ENCODE data around the gene HAAO. TPM values are rescaled to one million over a fixed set of nuclear protein-coding genes. Genes with fewer than 3 reads are reported as not detected.

The HAAO gene
- total RNA-seq, 2 donors from 2014 or later = 0.98 to 0.99 TPM

- H3K27me3 Mint-ChIP-seq = peaks cover 49% of the 10 kb centered on the region
- peak overlapping the region; percentile 71 for H3K4me3 Mint-ChIP-seq
- H3K9me3 Mint-ChIP-seq = no peaks in the 10 kb centered on the region
- no peak overlapping the region for H3K27ac Mint-ChIP-seq
- H3K4me1 Mint-ChIP-seq = peaks cover 24% of the 10 kb centered on the region
- peak; percentile 41 for ATAC-seq (replicated peaks)
- peaks cover 7% of the 10 kb centered on the region for H3K36me3 Mint-ChIP-seq (ENCODE audit: low read depth)
Measured at GRCh38 chr2:42792087-42792582, 248 bp downstream of the HAAO start.

GRCh38 chr2:42791606-42792005 is 777 bp downstream of the HAAO start:
- Mint-ChIP-seq H3K9me3 (no peaks in the 10 kb centered on the region), H3K36me3 (ENCODE audit: low read depth) (peaks cover 7% of the 10 kb centered on the region), H3K4me3 (peak overlapping the region; percentile 71), H3K27me3 (peaks cover 52% of the 10 kb centered on the region), H3K27ac (no peak overlapping the region), H3K4me1 (peaks cover 22% of the 10 kb centered on the region)
- no peak for ATAC-seq (replicated peaks)

GRCh38 chr2:42789751-42790150 is 2.6 kb downstream of the HAAO start:
- Mint-ChIP-seq H3K36me3 (ENCODE audit: low read depth) (peaks cover 7% of the 10 kb centered on the region), H3K4me3 (no peak overlapping the region)
- ATAC-seq (replicated peaks) = no peak

GRCh38 chr2:42788882-42789281 is 3.5 kb downstream of the HAAO start:
- no peak overlapping the region for H3K4me3 Mint-ChIP-seq
- peaks cover 11% of the 10 kb centered on the region for H3K4me1 Mint-ChIP-seq
- no peak overlapping the region for H3K27ac Mint-ChIP-seq
- no peak for ATAC-seq (replicated peaks)
- H3K27me3 Mint-ChIP-seq = peaks cover 44% of the 10 kb centered on the region
- H3K36me3 Mint-ChIP-seq (ENCODE audit: low read depth) = peaks cover 7% of the 10 kb centered on the region
- no peaks in the 10 kb centered on the region for H3K9me3 Mint-ChIP-seq

More at GRCh38 chr2:42789751-42790150, 2.6 kb downstream of the HAAO start:
- H3K9me3 Mint-ChIP-seq = no peaks in the 10 kb centered on the region
- H3K27me3 Mint-ChIP-seq = peaks cover 53% of the 10 kb centered on the region
- peaks cover 11% of the 10 kb centered on the region for H3K4me1 Mint-ChIP-seq
- H3K27ac Mint-ChIP-seq = no peak overlapping the region

GRCh38 chr2:42788478-42788793 is 3.9 kb downstream of the HAAO start:
- H3K4me3 Mint-ChIP-seq = no peak overlapping the region
- peaks cover 7% of the 10 kb centered on the region for H3K36me3 Mint-ChIP-seq (ENCODE audit: low read depth)
- no peak overlapping the region for H3K27ac Mint-ChIP-seq
- no peak for ATAC-seq (replicated peaks)
- no peaks in the 10 kb centered on the region for H3K9me3 Mint-ChIP-seq
- H3K27me3 Mint-ChIP-seq = peaks cover 40% of the 10 kb centered on the region
- H3K4me1 Mint-ChIP-seq = peaks cover 11% of the 10 kb centered on the region

GRCh38 chr2:42787788-42788477 is 4.5 kb downstream of the HAAO start:
- peaks cover 7% of the 10 kb centered on the region for H3K36me3 Mint-ChIP-seq (ENCODE audit: low read depth)
- H3K4me3 Mint-ChIP-seq = no peak overlapping the region
- H3K27ac Mint-ChIP-seq = no peak overlapping the region
- peak; percentile 38 for ATAC-seq (replicated peaks)
- peaks cover 36% of the 10 kb centered on the region for H3K27me3 Mint-ChIP-seq
- peaks cover 11% of the 10 kb centered on the region for H3K4me1 Mint-ChIP-seq
- H3K9me3 Mint-ChIP-seq = no peaks in the 10 kb centered on the region

- Mint-ChIP-seq H3K36me3 (ENCODE audit: low read depth) (peaks cover 7% of the 10 kb centered on the region), H3K9me3 (no peaks in the 10 kb centered on the region), H3K27ac (no peak overlapping the region), H3K4me3 (no peak overlapping the region), H3K4me1 (peaks cover 11% of the 10 kb centered on the region), H3K27me3 (peaks cover 36% of the 10 kb centered on the region)
- no peak for ATAC-seq (replicated peaks)
Measured at GRCh38 chr2:42787424-42787787, 5.0 kb downstream of the HAAO start.

- no peaks in the 10 kb centered on the region for H3K9me3 Mint-ChIP-seq
- H3K27ac Mint-ChIP-seq = no peak overlapping the region
- peaks cover 32% of the 10 kb centered on the region for H3K27me3 Mint-ChIP-seq
- H3K36me3 Mint-ChIP-seq (ENCODE audit: low read depth) = peaks cover 7% of the 10 kb centered on the region
- ATAC-seq (replicated peaks) = no peak
- peaks cover 8% of the 10 kb centered on the region for H3K4me1 Mint-ChIP-seq
- H3K4me3 Mint-ChIP-seq = no peak overlapping the region
Measured at GRCh38 chr2:42786561-42787345, 5.6 kb downstream of the HAAO start.

- Mint-ChIP-seq H3K27ac (no peak overlapping the region), H3K4me1 (no peaks in the 10 kb centered on the region), H3K36me3 (ENCODE audit: low read depth) (no peaks in the 10 kb centered on the region), H3K9me3 (no peaks in the 10 kb centered on the region), H3K4me3 (no peak overlapping the region), H3K27me3 (peaks cover 13% of the 10 kb centered on the region)
- no peak for ATAC-seq (replicated peaks)
Measured at GRCh38 chr2:42784204-42784880, 8.0 kb downstream of the HAAO start.

- H3K4me3 Mint-ChIP-seq = no peak overlapping the region
- no peaks in the 10 kb centered on the region for H3K4me1 Mint-ChIP-seq
Measured at GRCh38 chr2:42783511-42783910, 8.9 kb downstream of the HAAO start.

GRCh38 chr2:42781181-42781580 is 11.2 kb downstream of the HAAO start:
- ATAC-seq (replicated peaks) = no peak
- no peak overlapping the region for H3K27ac Mint-ChIP-seq
- no peaks in the 10 kb centered on the region for H3K4me1 Mint-ChIP-seq
- H3K27me3 Mint-ChIP-seq = no peaks in the 10 kb centered on the region
- H3K9me3 Mint-ChIP-seq = no peaks in the 10 kb centered on the region
- H3K36me3 Mint-ChIP-seq (ENCODE audit: low read depth) = no peaks in the 10 kb centered on the region
- no peak overlapping the region for H3K4me3 Mint-ChIP-seq

More at GRCh38 chr2:42783511-42783910, 8.9 kb downstream of the HAAO start:
- ATAC-seq (replicated peaks) = no peak
- H3K27me3 Mint-ChIP-seq = peaks cover 9% of the 10 kb centered on the region
- no peaks in the 10 kb centered on the region for H3K36me3 Mint-ChIP-seq (ENCODE audit: low read depth)
- H3K9me3 Mint-ChIP-seq = no peaks in the 10 kb centered on the region
- H3K27ac Mint-ChIP-seq = no peak overlapping the region

GRCh38 chr2:42777883-42778805 is 14.2 kb downstream of the HAAO start:
- H3K4me1 Mint-ChIP-seq = no peaks in the 10 kb centered on the region
- no peaks in the 10 kb centered on the region for H3K27me3 Mint-ChIP-seq
- H3K27ac Mint-ChIP-seq = no peak overlapping the region
- H3K9me3 Mint-ChIP-seq = no peaks in the 10 kb centered on the region
- no peaks in the 10 kb centered on the region for H3K36me3 Mint-ChIP-seq (ENCODE audit: low read depth)
- no peak overlapping the region for H3K4me3 Mint-ChIP-seq
- no peak for ATAC-seq (replicated peaks)

- no peaks in the 10 kb centered on the region for H3K27me3 Mint-ChIP-seq
- no peak overlapping the region for H3K27ac Mint-ChIP-seq
- no peaks in the 10 kb centered on the region for H3K4me1 Mint-ChIP-seq
- no peaks in the 10 kb centered on the region for H3K36me3 Mint-ChIP-seq (ENCODE audit: low read depth)
- ATAC-seq (replicated peaks) = no peak
- no peak overlapping the region for H3K4me3 Mint-ChIP-seq
- no peaks in the 10 kb centered on the region for H3K9me3 Mint-ChIP-seq
Measured at GRCh38 chr2:42775810-42776209, 16.6 kb downstream of the HAAO start.

- Mint-ChIP-seq H3K9me3 (no peaks in the 10 kb centered on the region), H3K4me1 (no peaks in the 10 kb centered on the region), H3K27me3 (no peaks in the 10 kb centered on the region), H3K36me3 (ENCODE audit: low read depth) (no peaks in the 10 kb centered on the region), H3K27ac (no peak overlapping the region), H3K4me3 (no peak overlapping the region)
- ATAC-seq (replicated peaks) = no peak
Measured at GRCh38 chr2:42775186-42775585, 17.2 kb downstream of the HAAO start.
